COLO829 (cell line): ENCODE results near the gene FUT6.
"Not testable (repeated sequence)": the region's sequence is repeated elsewhere in the genome, so short reads cannot be mapped to it uniquely, and the experiment has no call there.

ENCODE experiments used
- DNase-seq: peaks from one replicate; pipeline ENCODE4 v3.0.0; 2012; ENCODE audit warnings: low spot score

FUT6 gene

GRCh38 chr19:5785423-5785822, 54.1 kb downstream of the FUT6 start:
- DNase-seq = no peak

GRCh38 chr19:5784581-5785147, 54.8 kb downstream of the FUT6 start, which contains the start of gene PRR22:
Gene PRR22, minus strand, starts transcription at chr19:5784746. Its CDS starts 86 bp downstream, at chr19:5784660.
- DNase-seq = no peak

GRCh38 chr19:5782945-5783919, 56.3 kb downstream of the FUT6 start:
- no peak for DNase-seq

- no peak for DNase-seq
Measured at GRCh38 chr19:5782322-5782721, 57.2 kb downstream of the FUT6 start.

GRCh38 chr19:5780916-5781315, 58.6 kb downstream of the FUT6 start:
- DNase-seq = not testable (repeated sequence)
